Measurements from ENCODE around the gene PCDHGA9. TPM values are rescaled to one million over a fixed set of nuclear protein-coding genes. Genes with fewer than 3 reads are reported as not detected.
A peak's percentile ranks its signal among the peaks of the same experiment; 100 is the strongest.
"Not testable (repeated sequence)": the region's sequence is repeated elsewhere in the genome, so short reads cannot be mapped to it uniquely, and the experiment has no call there.

PCDHGA9 gene
- polyA plus RNA-seq, 1 donor from 2014 or later, result 0.11 TPM

- not testable (repeated sequence) for H3K27ac ChIP-seq (ENCODE audit: low read length); H3K27me3 ChIP-seq (ENCODE audit: insufficient read depth, low read depth, low read length); H3K9me2 ChIP-seq (ENCODE audit: insufficient read depth, low read length); H3F3A ChIP-seq (ENCODE audit: insufficient read depth, low read length, poor library complexity, severe bottlenecking); H4K20me1 ChIP-seq (ENCODE audit: insufficient read depth); H3K4me2 ChIP-seq (ENCODE audit: low read length); H3K9ac ChIP-seq (ENCODE audit: low read length); H2AFZ ChIP-seq (ENCODE audit: low read depth, low read length); H3K4me3 ChIP-seq (ENCODE audit: low read length)
- Histone ChIP-seq H3K79me2 (replicated peaks; ENCODE audit: insufficient read depth, low read length) (peaks cover 72% of the 10 kb centered on the region), H3K9me3 (ENCODE audit: low read length) (peaks cover 80% of the 10 kb centered on the region), H3K36me3 (ENCODE audit: insufficient read depth, low read length) (peaks cover 86% of the 10 kb centered on the region)
Measured at GRCh38 chr5:141415275-141415618, 12.7 kb downstream of the PCDHGA9 start.

GRCh38 chr5:141417494-141418172 lies 15.1 kb downstream of the PCDHGA9 start, which contains the start of gene PCDHGB7:
PCDHGB7 (plus strand) TSS chr5:141417677; CDS start chr5:141417860, 183 bp downstream.
- peak; percentile 63 for TF ChIP-seq RAD21 (conservative IDR thresholded peaks at IDR 0.05)
- peak; percentile 55 for TF ChIP-seq CTCF (IDR thresholded peaks at IDR 0.05; ENCODE audit: poor library complexity, severe bottlenecking)
- peak; percentile 50 for TF ChIP-seq SMC3 (conservative IDR thresholded peaks at IDR 0.05; ENCODE audit: poor library complexity)
- peak; percentile 13 for TF ChIP-seq POLR2AphosphoS5 (IDR thresholded peaks at IDR 0.05)
- peaks cover 66% of the 10 kb centered on the region for H3K79me2 ChIP-seq (replicated peaks; ENCODE audit: insufficient read depth, low read length)
- not testable (repeated sequence) for H3K4me2 ChIP-seq (ENCODE audit: low read length); H3F3A ChIP-seq (ENCODE audit: insufficient read depth, low read length, poor library complexity, severe bottlenecking); H3K27me3 ChIP-seq (ENCODE audit: insufficient read depth, low read depth, low read length); H2AFZ ChIP-seq (ENCODE audit: low read depth, low read length); H3K9me2 ChIP-seq (ENCODE audit: insufficient read depth, low read length); H4K20me1 ChIP-seq (ENCODE audit: insufficient read depth)
- peaks cover 88% of the 10 kb centered on the region for H3K9me3 ChIP-seq (ENCODE audit: low read length)
- H3K36me3 ChIP-seq (ENCODE audit: insufficient read depth, low read length), result peaks cover 89% of the 10 kb centered on the region
- peak within 1 kb of the TSS; percentile 26 for H3K9ac ChIP-seq (ENCODE audit: low read length)
- peak within 1 kb of the TSS; percentile 31 for H3K27ac ChIP-seq (ENCODE audit: low read length)
- H3K4me3 ChIP-seq (ENCODE audit: low read length), result peak within 1 kb of the TSS; percentile 57

GRCh38 chr5:141419074-141419880 lies 16.7 kb downstream of the PCDHGA9 start:
- Histone ChIP-seq H3K4me3 (ENCODE audit: low read length) (peak overlapping the region; percentile 57), H4K20me1 (ENCODE audit: insufficient read depth) (no peaks in the 10 kb centered on the region), H2AFZ (ENCODE audit: low read depth, low read length) (no peak overlapping the region), H3K79me2 (replicated peaks; ENCODE audit: insufficient read depth, low read length) (peaks cover 56% of the 10 kb centered on the region), H3K4me2 (ENCODE audit: low read length) (no peak overlapping the region), H3K27me3 (ENCODE audit: insufficient read depth, low read depth, low read length) (no peaks in the 10 kb centered on the region), H3F3A (ENCODE audit: insufficient read depth, low read length, poor library complexity, severe bottlenecking) (peaks cover 5% of the 10 kb centered on the region), H3K9me3 (ENCODE audit: low read length) (peaks cover 85% of the 10 kb centered on the region), H3K9ac (ENCODE audit: low read length) (no peak overlapping the region), H3K9me2 (ENCODE audit: insufficient read depth, low read length) (no peaks in the 10 kb centered on the region), H3K36me3 (ENCODE audit: insufficient read depth, low read length) (peaks cover 87% of the 10 kb centered on the region), H3K27ac (ENCODE audit: low read length) (no peak overlapping the region)
- peak; percentile 9 for TF ChIP-seq POLR2AphosphoS5 (IDR thresholded peaks at IDR 0.05)
- no peak for TF ChIP-seq EP300 (conservative IDR thresholded peaks at IDR 0.05; ENCODE audit: poor library complexity, severe bottlenecking)
